Aortic smooth muscle cell (primary cell): Measurements from ENCODE around the gene CTU1. TPM values are rescaled to one million over a fixed set of nuclear protein-coding genes. Genes with fewer than 3 reads are reported as not detected.

ENCODE experiments used
- total RNA-seq: library from RNA; depleted of rRNA; stranded (reverse); fragments of >200 nt; gene quantifications from 2 replicates; pipeline ENCODE4 v1.2.3, GENCODE V29; 2014

CTU1 gene
- total RNA-seq: 3.4 and 3.5 TPM in 2 replicates

GRCh38 chr19:51108066-51108804 lies at the start of gene CTU1:
TSS of gene CTU1 (minus strand) at chr19:51108409. CDS start at chr19:51104569, 3,840 bp downstream.

GRCh38 chr19:51142119-51142518 lies 33.9 kb upstream of the CTU1 start, which contains the start of gene SIGLEC7:
TSS of gene SIGLEC7 (plus strand) at chr19:51142301. CDS start at chr19:51142370, 69 bp downstream.

GRCh38 chr19:51124729-51125128 lies 16.5 kb upstream of the CTU1 start, which contains the start of gene SIGLEC9:
TSS of gene SIGLEC9 (plus strand) at chr19:51124906. CDS start at chr19:51124975, 69 bp downstream.

GRCh38 chr19:51082611-51083010 lies 25.6 kb downstream of the CTU1 start, which contains the start of gene KLK14:
TSS of gene KLK14 (minus strand) at chr19:51082887. CDS start at chr19:51082614, 273 bp downstream.

GRCh38 chr19:51064534-51065220 lies 43.5 kb downstream of the CTU1 start, which contains the start of gene KLK13:
TSS of gene KLK13 (minus strand) at chr19:51065092. CDS start at chr19:51065067, 25 bp downstream.

Other genes starting within 250 kb of the CTU1 start
- gene KLK2, start 235.0 kb downstream of the CTU1 start, total RNA-seq: not detected in 2 replicates
- gene KLK4, start 197.0 kb downstream of the CTU1 start, total RNA-seq: not detected in 2 replicates
- not detected in 2 replicates for gene KLK5, start 155.4 kb downstream of the CTU1 start, total RNA-seq
- not detected in 2 replicates for gene KLK6, start 138.8 kb downstream of the CTU1 start, total RNA-seq
- not detected in 2 replicates for gene KLK7, start 124.5 kb downstream of the CTU1 start, total RNA-seq
- not detected in 2 replicates for gene KLK8, start 106.8 kb downstream of the CTU1 start, total RNA-seq
- not detected in 2 replicates for gene KLK10, start 88.7 kb downstream of the CTU1 start, total RNA-seq
- not detected in 2 replicates for gene KLK11, start 81.8 kb downstream of the CTU1 start, total RNA-seq
- not detected in 2 replicates for gene KLK12, start 73.4 kb downstream of the CTU1 start, total RNA-seq
- gene KLK13, start 43.3 kb downstream of the CTU1 start, total RNA-seq: not detected in 2 replicates
- gene KLK14, start 25.5 kb downstream of the CTU1 start, total RNA-seq: not detected in 2 replicates
- gene SIGLEC9, start 16.5 kb upstream of the CTU1 start, total RNA-seq: not detected in 2 replicates
- not detected in 2 replicates for gene SIGLEC7, start 33.9 kb upstream of the CTU1 start, total RNA-seq
- gene CD33, start 116.7 kb upstream of the CTU1 start, total RNA-seq: not detected in 2 replicates
- gene SIGLECL1, start 142.7 kb upstream of the CTU1 start, total RNA-seq: not detected in 2 replicates
- gene IGLON5, start 203.2 kb upstream of the CTU1 start, total RNA-seq: not detected in 2 replicates
- gene VSIG10L, start 233.7 kb upstream of the CTU1 start, total RNA-seq: 0.25 and 0.26 TPM in 2 replicates